ENCODE results near the gene DNAJC2. TPM values are rescaled to one million over a fixed set of nuclear protein-coding genes. Genes with fewer than 3 reads are reported as not detected.

Gene DNAJC2
- total and polyA plus RNA-seq, 2 donors (not counting 1 experiment from before 2014, with no cell fraction given) = 15.0 to 24.4 TPM

- Histone ChIP-seq H3K79me2 (ENCODE audit: control insufficient read depth, insufficient read depth, low read length) (peaks cover 26% of the 10 kb centered on the region), H3K4me1 (ENCODE audit: control insufficient read depth, extremely low read depth, insufficient read depth, low read length) (no peaks in the 10 kb centered on the region), H3K36me3 (ENCODE audit: control insufficient read depth, insufficient read depth, low read length) (peaks cover 14% of the 10 kb centered on the region), H3K27ac (ENCODE audit: insufficient read depth, low read length) (no peak overlapping the region), H4K20me1 (ENCODE audit: control insufficient read depth, extremely low read depth, insufficient read depth, low read length) (no peaks in the 10 kb centered on the region), H3K4me3 (replicated peaks in 1 of 4; ENCODE audit: control extremely low read depth in 1 of 4, insufficient read depth in 1 of 4, low read depth in 3 of 4, low read length in 4 of 4) (no peak overlapping the region), H2AFZ (ENCODE audit: low read length) (no peak overlapping the region), H3K27me3 (ENCODE audit: control insufficient read depth, insufficient read depth, low read length) (no peaks in the 10 kb centered on the region), H3K9me3 (ENCODE audit: control insufficient read depth, insufficient read depth, low read depth, low read length) (no peaks in the 10 kb centered on the region), H3K9ac (ENCODE audit: insufficient read depth, low read length) (no peak overlapping the region), H3K4me2 (ENCODE audit: extremely low read depth, insufficient read depth, low read length) (no peak overlapping the region)
- no peak for TF ChIP-seq CTCF (conservative IDR thresholded peaks at IDR 0.05 in 1 of 2, IDR thresholded peaks at IDR 0.05 in 1 of 2; ENCODE audit: low read depth in 1 of 2, low read length in 2 of 2)
- TF ChIP-seq EZH2 (IDR thresholded peaks at IDR 0.05; ENCODE audit: low read length, missing control alignments) = no peak
- DNase-seq (ENCODE audit: low read depth in 2 of 2) = no peak
Measured at GRCh38 chr7:103336761-103337160, 7.8 kb downstream of the DNAJC2 start.

- H3K4me3 ChIP-seq (replicated peaks in 1 of 4; ENCODE audit: control extremely low read depth in 1 of 4, insufficient read depth in 1 of 4, low read depth in 3 of 4, low read length in 4 of 4) = no peak overlapping the region
- H3K36me3 ChIP-seq (ENCODE audit: control insufficient read depth, insufficient read depth, low read length) = peaks cover 5% of the 10 kb centered on the region
- H3K79me2 ChIP-seq (ENCODE audit: control insufficient read depth, insufficient read depth, low read length) = peaks cover 2% of the 10 kb centered on the region
- no peak overlapping the region for H2AFZ ChIP-seq (ENCODE audit: low read length)
- H3K4me1 ChIP-seq (ENCODE audit: control insufficient read depth, extremely low read depth, insufficient read depth, low read length) = no peaks in the 10 kb centered on the region
- H4K20me1 ChIP-seq (ENCODE audit: control insufficient read depth, extremely low read depth, insufficient read depth, low read length) = no peaks in the 10 kb centered on the region
- no peaks in the 10 kb centered on the region for H3K9me3 ChIP-seq (ENCODE audit: control insufficient read depth, insufficient read depth, low read depth, low read length)
- no peak overlapping the region for H3K9ac ChIP-seq (ENCODE audit: insufficient read depth, low read length)
- no peak for DNase-seq (ENCODE audit: low read depth in 2 of 2)
- no peak overlapping the region for H3K27ac ChIP-seq (ENCODE audit: insufficient read depth, low read length)
- H3K4me2 ChIP-seq (ENCODE audit: extremely low read depth, insufficient read depth, low read length) = no peak overlapping the region
- no peaks in the 10 kb centered on the region for H3K27me3 ChIP-seq (ENCODE audit: control insufficient read depth, insufficient read depth, low read length)
- TF ChIP-seq CTCF (conservative IDR thresholded peaks at IDR 0.05 in 1 of 2, IDR thresholded peaks at IDR 0.05 in 1 of 2; ENCODE audit: low read depth in 1 of 2, low read length in 2 of 2) (no peak), EZH2 (IDR thresholded peaks at IDR 0.05; ENCODE audit: low read length, missing control alignments) (no peak)
Measured at GRCh38 chr7:103325744-103326143, 18.8 kb downstream of the DNAJC2 start.

- TF ChIP-seq CTCF (conservative IDR thresholded peaks at IDR 0.05 in 1 of 2, IDR thresholded peaks at IDR 0.05 in 1 of 2; ENCODE audit: low read depth in 1 of 2, low read length in 2 of 2) (no peak), EZH2 (IDR thresholded peaks at IDR 0.05; ENCODE audit: low read length, missing control alignments) (no peak)
- no peak overlapping the region for H3K9ac ChIP-seq (ENCODE audit: insufficient read depth, low read length)
- H3K4me1 ChIP-seq (ENCODE audit: control insufficient read depth, extremely low read depth, insufficient read depth, low read length) = no peaks in the 10 kb centered on the region
- H3K4me2 ChIP-seq (ENCODE audit: extremely low read depth, insufficient read depth, low read length) = no peak overlapping the region
- DNase-seq (ENCODE audit: low read depth in 2 of 2) = no peak
- no peak overlapping the region for H3K4me3 ChIP-seq (replicated peaks in 1 of 4; ENCODE audit: control extremely low read depth in 1 of 4, insufficient read depth in 1 of 4, low read depth in 3 of 4, low read length in 4 of 4)
- H3K79me2 ChIP-seq (ENCODE audit: control insufficient read depth, insufficient read depth, low read length) = no peaks in the 10 kb centered on the region
- H3K27ac ChIP-seq (ENCODE audit: insufficient read depth, low read length) = no peak overlapping the region
- no peaks in the 10 kb centered on the region for H3K9me3 ChIP-seq (ENCODE audit: control insufficient read depth, insufficient read depth, low read depth, low read length)
- no peak overlapping the region for H2AFZ ChIP-seq (ENCODE audit: low read length)
- no peaks in the 10 kb centered on the region for H4K20me1 ChIP-seq (ENCODE audit: control insufficient read depth, extremely low read depth, insufficient read depth, low read length)
- no peaks in the 10 kb centered on the region for H3K27me3 ChIP-seq (ENCODE audit: control insufficient read depth, insufficient read depth, low read length)
- peaks cover 18% of the 10 kb centered on the region for H3K36me3 ChIP-seq (ENCODE audit: control insufficient read depth, insufficient read depth, low read length)
Measured at GRCh38 chr7:103317009-103317408, 27.6 kb downstream of the DNAJC2 start.

Data from fibroblast of lung (primary cell).